GM12872 (cell line): ENCODE results near the gene ZNF48.
A peak's percentile ranks its signal among the peaks of the same experiment; 100 is the strongest.

Experiments
- TF ChIP-seq, protein P1 (sequence below): IDR thresholded peaks from 3 replicates; pipeline ENCODE4 v1.5.1; 2011; ENCODE audit warnings: low read depth, mild to moderate bottlenecking, low read length, moderate library complexity; ENCODE audit not compliant: insufficient read depth

Gene ZNF48

DNA sequence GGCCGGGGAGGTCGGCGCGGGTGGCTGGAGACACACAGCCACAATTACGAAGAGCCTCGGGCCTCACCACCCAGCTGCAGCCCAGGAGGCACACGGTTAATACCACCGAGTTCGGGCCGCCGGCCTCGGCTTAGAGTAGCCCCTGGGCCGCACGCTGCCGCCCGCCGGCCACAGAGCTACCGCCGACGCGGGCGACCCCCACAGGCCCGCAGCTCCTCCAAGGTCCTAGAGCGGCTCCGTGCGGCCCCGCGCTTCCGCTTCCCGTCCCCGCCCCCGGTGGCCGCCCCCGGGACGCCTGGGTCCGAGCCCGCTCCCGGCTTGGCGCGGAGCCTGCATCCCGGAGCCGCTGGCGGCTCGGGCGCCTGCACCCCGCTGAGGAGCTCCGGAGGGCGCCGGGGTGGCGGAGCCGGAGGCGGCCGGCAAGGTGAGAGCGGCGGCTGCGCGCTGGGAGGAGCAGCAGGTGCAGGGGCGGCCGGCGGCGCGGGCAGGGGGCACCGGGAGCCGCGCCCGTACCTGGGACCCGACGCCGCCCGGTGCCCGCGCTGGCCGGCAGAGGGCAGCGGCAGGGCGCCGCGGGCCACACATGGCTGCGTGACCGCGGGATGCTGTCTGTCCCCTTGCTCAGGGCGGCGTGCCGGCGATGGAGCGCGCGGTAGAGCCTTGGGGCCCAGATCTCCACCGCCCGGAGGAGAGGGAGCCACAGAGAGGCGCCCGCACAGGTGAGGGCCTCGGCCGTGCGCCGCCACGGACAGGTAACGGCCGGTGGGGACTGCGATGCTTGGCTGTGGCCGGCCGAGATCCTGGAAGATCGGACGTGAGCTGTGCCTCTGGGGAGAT lies at the start of gene ZNF48:
Gene ZNF48, plus strand, starts transcription at position 266 of the 837 bp plus-strand sequence. Its CDS starts 375 bp downstream, at position 641.
- TF ChIP-seq, protein P1, sequence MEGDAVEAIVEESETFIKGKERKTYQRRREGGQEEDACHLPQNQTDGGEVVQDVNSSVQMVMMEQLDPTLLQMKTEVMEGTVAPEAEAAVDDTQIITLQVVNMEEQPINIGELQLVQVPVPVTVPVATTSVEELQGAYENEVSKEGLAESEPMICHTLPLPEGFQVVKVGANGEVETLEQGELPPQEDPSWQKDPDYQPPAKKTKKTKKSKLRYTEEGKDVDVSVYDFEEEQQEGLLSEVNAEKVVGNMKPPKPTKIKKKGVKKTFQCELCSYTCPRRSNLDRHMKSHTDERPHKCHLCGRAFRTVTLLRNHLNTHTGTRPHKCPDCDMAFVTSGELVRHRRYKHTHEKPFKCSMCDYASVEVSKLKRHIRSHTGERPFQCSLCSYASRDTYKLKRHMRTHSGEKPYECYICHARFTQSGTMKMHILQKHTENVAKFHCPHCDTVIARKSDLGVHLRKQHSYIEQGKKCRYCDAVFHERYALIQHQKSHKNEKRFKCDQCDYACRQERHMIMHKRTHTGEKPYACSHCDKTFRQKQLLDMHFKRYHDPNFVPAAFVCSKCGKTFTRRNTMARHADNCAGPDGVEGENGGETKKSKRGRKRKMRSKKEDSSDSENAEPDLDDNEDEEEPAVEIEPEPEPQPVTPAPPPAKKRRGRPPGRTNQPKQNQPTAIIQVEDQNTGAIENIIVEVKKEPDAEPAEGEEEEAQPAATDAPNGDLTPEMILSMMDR: peak; percentile 40; the same call in 1 of the 3 replicates

DNA sequence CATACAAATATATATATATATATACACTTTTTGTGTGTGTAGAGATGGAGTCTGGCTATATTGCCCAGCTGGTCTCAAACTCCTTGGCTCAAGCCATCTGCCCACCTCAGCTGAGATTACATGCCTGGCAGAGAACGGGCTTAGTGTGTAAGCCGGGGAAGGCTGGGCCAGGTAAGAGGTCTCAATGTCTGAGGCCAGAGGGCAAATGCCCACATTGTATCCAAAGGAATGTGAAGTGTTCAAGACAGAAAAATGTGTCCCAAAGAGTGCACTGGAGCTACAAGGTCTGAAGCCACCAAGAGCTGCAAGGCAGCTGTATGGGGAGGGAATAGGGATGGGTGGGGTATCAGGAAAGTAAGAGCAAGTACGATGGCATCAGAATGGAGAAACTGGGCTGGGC lies 48.9 kb upstream of the ZNF48 start:
- TF ChIP-seq, protein P1: no peak

DNA sequence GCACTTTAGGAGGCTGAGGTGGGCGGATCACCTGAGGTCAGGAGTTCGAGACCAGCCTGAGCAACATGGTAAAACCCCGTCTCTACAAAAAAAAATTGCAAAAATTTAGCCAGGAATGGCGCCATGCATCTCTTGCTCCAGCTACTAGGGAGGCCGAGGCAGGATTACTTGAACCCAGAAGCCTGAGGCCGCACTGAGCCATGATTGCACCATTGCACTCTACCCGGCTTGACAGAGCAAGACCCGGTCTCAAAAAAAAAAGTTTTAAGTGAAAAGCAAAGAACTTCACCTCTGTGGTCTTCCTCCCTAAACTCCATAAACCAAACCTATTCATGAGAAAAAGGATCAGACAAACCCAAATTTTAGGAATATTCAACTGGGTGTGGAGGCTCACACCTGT lies 47.1 kb upstream of the ZNF48 start:
- TF ChIP-seq, protein P1: no peak

DNA sequence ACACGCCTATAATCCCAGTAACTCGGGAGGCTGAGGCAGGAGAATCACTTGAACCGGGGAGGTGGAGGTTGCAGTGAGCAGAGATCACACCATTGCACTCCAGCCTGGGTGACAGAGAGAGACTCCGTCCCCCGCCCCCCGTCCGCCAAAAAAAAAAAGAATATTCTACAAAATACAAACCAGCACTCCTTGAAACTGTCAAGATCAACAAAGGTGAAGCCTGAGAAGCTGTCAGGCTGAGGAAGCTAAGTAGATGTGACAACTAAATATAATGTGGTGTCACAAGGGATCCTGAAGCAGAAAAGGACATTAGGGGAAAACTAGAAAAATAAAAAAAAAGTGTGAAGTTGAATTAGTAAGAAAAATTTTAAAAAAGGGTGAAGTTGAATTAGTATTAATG lies 46.3 kb upstream of the ZNF48 start:
- TF ChIP-seq, protein P1: no peak

DNA sequence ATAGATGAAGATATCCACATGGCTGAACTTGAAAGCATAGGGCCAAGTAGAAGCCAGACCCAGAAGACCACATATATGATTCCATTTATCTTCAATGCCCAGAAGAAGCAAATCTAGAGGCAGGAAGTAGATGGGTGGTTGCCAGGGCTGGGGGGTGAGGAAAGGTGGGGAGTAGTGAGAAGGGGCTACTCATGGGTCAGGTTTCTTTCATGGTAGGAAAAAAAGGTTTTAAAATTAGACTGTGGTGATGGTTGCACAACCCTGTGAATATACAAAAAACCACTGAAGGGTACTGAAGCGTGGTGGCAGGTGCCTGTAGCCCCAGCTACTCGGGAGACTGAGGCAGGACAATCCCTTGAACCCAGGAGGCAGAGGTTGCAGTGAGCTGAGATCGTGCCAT lies 45.5 kb upstream of the ZNF48 start:
- TF ChIP-seq, protein P1: no peak

DNA sequence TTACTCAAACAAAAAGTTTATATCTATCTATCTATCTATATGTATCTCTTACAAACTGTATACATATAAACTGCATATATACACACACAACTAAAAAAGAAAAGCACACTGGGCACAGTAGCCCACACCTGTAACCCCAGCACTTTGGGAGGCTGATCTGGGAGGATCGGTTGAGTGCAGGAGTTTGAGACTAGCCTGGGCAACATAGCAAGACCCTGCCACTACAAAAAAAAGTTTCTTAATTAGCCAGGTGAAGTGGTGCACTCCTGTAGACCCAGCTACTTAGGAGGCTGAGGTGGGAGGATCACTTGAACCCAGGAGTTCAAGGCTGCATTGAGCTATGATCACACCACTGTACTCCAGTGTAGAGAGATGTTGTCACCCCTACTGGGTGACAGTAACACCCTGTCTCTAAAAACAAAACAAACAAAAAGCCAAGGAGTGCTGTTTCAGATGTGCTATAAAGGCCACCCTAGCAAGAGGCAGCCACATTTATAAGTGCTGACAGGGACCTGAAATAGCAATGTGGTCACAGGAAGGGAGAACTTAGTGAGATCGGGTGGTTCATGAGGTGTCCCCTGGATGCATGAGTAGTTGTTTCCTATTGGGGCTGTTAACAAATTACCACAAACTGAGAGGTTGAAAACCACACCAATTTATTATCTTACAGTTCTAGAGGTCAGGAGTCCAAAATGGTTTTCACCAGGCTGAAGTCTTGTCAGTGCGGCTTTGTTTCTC lies 44.9 kb upstream of the ZNF48 start:
- TF ChIP-seq, protein P1: no peak

DNA sequence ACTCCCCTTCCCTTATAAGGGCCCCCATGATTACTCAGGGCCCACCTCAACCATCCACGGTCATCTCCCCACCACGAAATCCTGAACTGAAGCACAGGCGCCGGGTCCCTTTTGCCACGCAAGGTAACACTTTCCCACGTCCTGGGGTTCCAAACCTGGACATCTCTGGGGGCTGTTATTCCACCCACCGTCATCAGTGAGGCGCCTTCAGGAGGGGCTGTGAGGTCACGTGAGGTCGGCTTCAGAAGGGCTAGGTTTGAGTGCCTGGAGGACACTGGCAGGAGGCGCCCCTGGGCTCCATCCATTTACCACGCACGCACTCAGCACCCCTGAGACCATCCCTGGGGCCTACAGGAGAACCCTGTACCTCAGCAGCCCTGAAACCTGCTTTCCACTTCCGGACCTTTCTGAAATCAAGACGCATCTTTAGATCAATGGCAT lies 44.2 kb upstream of the ZNF48 start:
- TF ChIP-seq, protein P1: no peak
